Astrocyte (in vitro differentiated cells and primary cell): ENCODE measurements around the gene MED27. TPM values are rescaled to one million over a fixed set of nuclear protein-coding genes. Genes with fewer than 3 reads are reported as not detected.

ENCODE experiments used
- DNase-seq: peaks from one replicate; pipeline ENCODE4 v3.0.0-alpha.2; 2010; ENCODE audit warnings: low read depth
- FAIRE-seq: peaks from 2 replicates; lab custom pipeline; 2011; peaks lifted over from hg19 to GRCh38; lab: Jason Lieb, UNC
- H2AFZ ChIP-seq: 2 replicates; pipeline ENCODE4 v1.6.0; 2012; ENCODE audit warnings: low read depth, low read length, inconsistent platforms
- H3K27ac ChIP-seq: 2 replicates; pipeline ENCODE4 v1.5.1; 2011; ENCODE audit warnings: low read depth, low read length, inconsistent platforms
- H3K27me3 ChIP-seq: 2 replicates; pipeline ENCODE4 v1.6.0; 2011; ENCODE audit warnings: low read length, inconsistent platforms; ENCODE audit not compliant: insufficient read depth
- H3K36me3 ChIP-seq: 2 replicates; pipeline ENCODE4 v1.5.1; 2011; ENCODE audit warnings: low read length, inconsistent platforms; ENCODE audit not compliant: insufficient read depth
- H3K4me1 ChIP-seq: 2 replicates; pipeline ENCODE4 v1.5.1; 2011; ENCODE audit warnings: low read length, inconsistent platforms; ENCODE audit not compliant: insufficient read depth
- H3K4me2 ChIP-seq: 2 replicates; pipeline ENCODE4 v1.6.0; 2012; ENCODE audit warnings: low read length, inconsistent platforms
- H3K4me3 ChIP-seq: 2 replicates; pipeline ENCODE4 v1.5.1; 2011; ENCODE audit warnings: low read depth, mild to moderate bottlenecking, low read length, inconsistent platforms; ENCODE audit not compliant: insufficient read depth
- H3K79me2 ChIP-seq: 2 replicates; pipeline ENCODE4 v1.6.0; 2012; ENCODE audit warnings: mild to moderate bottlenecking, low read length, inconsistent platforms; ENCODE audit not compliant: insufficient read depth
- H3K9ac ChIP-seq: 2 replicates; pipeline ENCODE4 v1.6.0; 2012; ENCODE audit warnings: mild to moderate bottlenecking, low read length, inconsistent platforms
- H3K9me3 ChIP-seq: 2 replicates; pipeline ENCODE4 v1.5.1; 2012; ENCODE audit warnings: low read depth, mild to moderate bottlenecking, low read length, inconsistent platforms; ENCODE audit not compliant: insufficient read depth
- H4K20me1 ChIP-seq: 2 replicates; pipeline ENCODE4 v1.6.0; 2012; ENCODE audit warnings: low read length, inconsistent platforms; ENCODE audit not compliant: insufficient read depth
- H3K27ac Mint-ChIP-seq: one replicate; pipeline ENCODE4 v1.8.0; 2021; ENCODE audit warnings: mild to moderate bottlenecking, mixed read lengths; ENCODE audit not compliant: unreplicated experiment
- H3K27me3 Mint-ChIP-seq: one replicate; pipeline ENCODE4 v1.8.0; 2021; ENCODE audit warnings: low read depth, mixed read lengths; ENCODE audit not compliant: unreplicated experiment
- H3K36me3 Mint-ChIP-seq: one replicate; pipeline ENCODE4 v1.8.0; 2021; ENCODE audit warnings: low read depth, mixed read lengths; ENCODE audit not compliant: unreplicated experiment
- H3K4me1 Mint-ChIP-seq: one replicate; pipeline ENCODE4 v1.8.0; 2021; ENCODE audit warnings: low read depth, mixed read lengths; ENCODE audit not compliant: unreplicated experiment
- H3K4me3 Mint-ChIP-seq: one replicate; pipeline ENCODE4 v1.8.0; 2021; ENCODE audit warnings: mild to moderate bottlenecking, moderate library complexity, mixed read lengths; ENCODE audit not compliant: unreplicated experiment
- H3K9me3 Mint-ChIP-seq: one replicate; pipeline ENCODE4 v1.8.0; 2021; ENCODE audit warnings: mild to moderate bottlenecking, mixed read lengths; ENCODE audit not compliant: unreplicated experiment
- CTCF ChIP-seq: IDR thresholded peaks from 2 replicates; pipeline ENCODE4 v1.5.1; 2011; ENCODE audit warnings: low read depth, mild to moderate bottlenecking, inconsistent platforms, low read length, moderate library complexity; ENCODE audit not compliant: insufficient read depth
- EZH2 ChIP-seq: IDR thresholded peaks from 2 replicates; pipeline ENCODE4 v1.6.1; 2012; ENCODE audit warnings: mild to moderate bottlenecking, low read length, inconsistent platforms; ENCODE audit not compliant: insufficient read depth
- total RNA-seq: library from RNA; stranded (reverse); gene quantifications from 2 replicates; pipeline ENCODE4 v1.2.1, GENCODE V29; 2021

Gene MED27
- total RNA-seq, 1 donor from 2014 or later = 26.9 TPM

GRCh38 chr9:131977109-131977838, 102.4 kb downstream of the MED27 start:
- Mint-ChIP-seq H3K4me3 (no peak overlapping the region), H3K27ac (no peak overlapping the region), H3K4me1 (peaks cover 9% of the 10 kb centered on the region), H3K36me3 (peaks cover 4% of the 10 kb centered on the region), H3K9me3 (no peaks in the 10 kb centered on the region), H3K27me3 (no peaks in the 10 kb centered on the region)
- Histone ChIP-seq H4K20me1 (peaks cover 77% of the 10 kb centered on the region), H3K36me3 (no peaks in the 10 kb centered on the region), H3K27ac (no peak overlapping the region), H3K4me3 (no peak overlapping the region), H3K27me3 (no peaks in the 10 kb centered on the region), H3K4me2 (no peak overlapping the region), H3K79me2 (peaks cover 9% of the 10 kb centered on the region), H3K4me1 (no peaks in the 10 kb centered on the region), H3K9ac (no peak overlapping the region), H2AFZ (no peak overlapping the region), H3K9me3 (no peaks in the 10 kb centered on the region)
- DNase-seq (no peak), FAIRE-seq (no peak)
- TF ChIP-seq EZH2 (no peak), CTCF (no peak)

GRCh38 chr9:131976157-131977108, 103.2 kb downstream of the MED27 start:
- H3K9me3 ChIP-seq = no peaks in the 10 kb centered on the region
- Mint-ChIP-seq H3K4me1 (peaks cover 17% of the 10 kb centered on the region), H3K36me3 (peaks cover 1% of the 10 kb centered on the region), H3K9me3 (no peaks in the 10 kb centered on the region), H3K4me3 (no peak overlapping the region), H3K27ac (no peak overlapping the region), H3K27me3 (no peaks in the 10 kb centered on the region)
- TF ChIP-seq EZH2 (no peak), CTCF (no peak)
- no peak for DNase-seq
- peaks cover 77% of the 10 kb centered on the region for H4K20me1 ChIP-seq
- H3K4me2 ChIP-seq = no peak overlapping the region
- H3K27ac ChIP-seq = no peak overlapping the region
- H3K27me3 ChIP-seq = no peaks in the 10 kb centered on the region
- no peak for FAIRE-seq
- no peaks in the 10 kb centered on the region for H3K4me1 ChIP-seq
- no peak overlapping the region for H3K4me3 ChIP-seq
- H3K36me3 ChIP-seq = no peaks in the 10 kb centered on the region
- no peak overlapping the region for H2AFZ ChIP-seq
- H3K9ac ChIP-seq = no peak overlapping the region
- peaks cover 7% of the 10 kb centered on the region for H3K79me2 ChIP-seq
